Astrocyte of the cerebellum (primary cell): ENCODE measurements around the gene USP49.

Experiments
- DNase-seq: peaks from one replicate; pipeline ENCODE4 v3.0.0-alpha.2; 2011; ENCODE audit warnings: low read depth
- H3K4me3 ChIP-seq: 2 replicates; pipeline ENCODE4 v1.5.1; 2011; ENCODE audit warnings: mild to moderate bottlenecking, low read depth, low read length, moderate library complexity
- in situ Hi-C: cut with HindIII; loops from 2 replicates; pipeline ENCODE4 v1.10.0; 2017; ENCODE audit warnings: low sequenced_read_pairs
- TF ChIP-seq, protein P1 (sequence below): IDR thresholded peaks from 2 replicates; pipeline ENCODE4 v1.5.1; 2012; ENCODE audit warnings: low read length, low read depth, moderate library complexity, mild to moderate bottlenecking; ENCODE audit errors: missing control alignments

Gene USP49

DNA sequence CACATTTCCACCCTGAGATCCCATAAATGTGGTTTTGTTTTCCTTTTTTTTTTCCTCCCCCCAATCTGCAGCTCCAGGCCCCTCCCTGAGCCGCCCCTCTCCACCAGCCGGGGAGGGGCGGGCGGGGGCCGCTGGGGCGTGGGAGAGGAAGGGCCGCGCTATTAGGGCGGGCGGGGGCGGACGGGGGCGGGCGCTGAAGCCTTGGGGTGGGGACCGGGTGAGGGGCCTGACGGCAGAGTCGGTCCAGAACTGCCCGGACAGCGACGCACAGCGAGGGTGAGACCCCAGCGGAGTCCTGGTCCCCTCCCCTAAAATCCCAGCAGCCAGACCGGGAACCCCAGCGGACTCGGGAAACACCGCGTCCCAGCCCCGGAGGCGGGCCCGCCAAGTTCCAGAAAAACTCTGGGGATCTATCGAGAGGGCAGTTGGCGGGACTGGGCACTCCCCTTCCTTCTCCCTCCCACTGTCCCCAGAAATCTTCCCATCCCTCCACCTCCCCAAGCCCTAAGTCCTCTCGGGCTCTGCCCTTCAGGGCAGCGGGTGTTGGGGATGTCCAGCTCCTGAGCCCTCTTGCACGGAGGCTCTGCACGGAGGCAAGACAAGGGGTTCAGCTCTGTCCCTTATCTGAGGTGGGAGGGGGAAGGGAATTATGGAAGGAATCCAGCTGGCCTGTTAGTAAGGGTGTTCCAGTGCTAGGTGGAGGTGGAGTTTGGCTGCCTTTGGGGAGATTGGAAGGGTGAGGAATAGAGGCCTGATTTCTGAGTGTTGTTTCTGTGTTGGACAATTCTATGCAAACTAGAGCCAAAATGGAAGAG, 114.4 kb downstream of the USP49 start, which contains the start of gene PRICKLE4:
Gene PRICKLE4, plus strand, starts transcription at position 232 of the 815 bp plus-strand sequence. CDS start 2,692 bp downstream, outside the sequence.
- no peak for DNase-seq
- in situ Hi-C loops = loop anchor here (25.0 kb wide), 1 partner anchor 782 kb away; the partner anchor contains the start of gene UBR2
- TF ChIP-seq, protein P1, sequence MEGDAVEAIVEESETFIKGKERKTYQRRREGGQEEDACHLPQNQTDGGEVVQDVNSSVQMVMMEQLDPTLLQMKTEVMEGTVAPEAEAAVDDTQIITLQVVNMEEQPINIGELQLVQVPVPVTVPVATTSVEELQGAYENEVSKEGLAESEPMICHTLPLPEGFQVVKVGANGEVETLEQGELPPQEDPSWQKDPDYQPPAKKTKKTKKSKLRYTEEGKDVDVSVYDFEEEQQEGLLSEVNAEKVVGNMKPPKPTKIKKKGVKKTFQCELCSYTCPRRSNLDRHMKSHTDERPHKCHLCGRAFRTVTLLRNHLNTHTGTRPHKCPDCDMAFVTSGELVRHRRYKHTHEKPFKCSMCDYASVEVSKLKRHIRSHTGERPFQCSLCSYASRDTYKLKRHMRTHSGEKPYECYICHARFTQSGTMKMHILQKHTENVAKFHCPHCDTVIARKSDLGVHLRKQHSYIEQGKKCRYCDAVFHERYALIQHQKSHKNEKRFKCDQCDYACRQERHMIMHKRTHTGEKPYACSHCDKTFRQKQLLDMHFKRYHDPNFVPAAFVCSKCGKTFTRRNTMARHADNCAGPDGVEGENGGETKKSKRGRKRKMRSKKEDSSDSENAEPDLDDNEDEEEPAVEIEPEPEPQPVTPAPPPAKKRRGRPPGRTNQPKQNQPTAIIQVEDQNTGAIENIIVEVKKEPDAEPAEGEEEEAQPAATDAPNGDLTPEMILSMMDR = no peak
- H3K4me3 ChIP-seq = peak within 1 kb of the TSS; percentile 64

DNA sequence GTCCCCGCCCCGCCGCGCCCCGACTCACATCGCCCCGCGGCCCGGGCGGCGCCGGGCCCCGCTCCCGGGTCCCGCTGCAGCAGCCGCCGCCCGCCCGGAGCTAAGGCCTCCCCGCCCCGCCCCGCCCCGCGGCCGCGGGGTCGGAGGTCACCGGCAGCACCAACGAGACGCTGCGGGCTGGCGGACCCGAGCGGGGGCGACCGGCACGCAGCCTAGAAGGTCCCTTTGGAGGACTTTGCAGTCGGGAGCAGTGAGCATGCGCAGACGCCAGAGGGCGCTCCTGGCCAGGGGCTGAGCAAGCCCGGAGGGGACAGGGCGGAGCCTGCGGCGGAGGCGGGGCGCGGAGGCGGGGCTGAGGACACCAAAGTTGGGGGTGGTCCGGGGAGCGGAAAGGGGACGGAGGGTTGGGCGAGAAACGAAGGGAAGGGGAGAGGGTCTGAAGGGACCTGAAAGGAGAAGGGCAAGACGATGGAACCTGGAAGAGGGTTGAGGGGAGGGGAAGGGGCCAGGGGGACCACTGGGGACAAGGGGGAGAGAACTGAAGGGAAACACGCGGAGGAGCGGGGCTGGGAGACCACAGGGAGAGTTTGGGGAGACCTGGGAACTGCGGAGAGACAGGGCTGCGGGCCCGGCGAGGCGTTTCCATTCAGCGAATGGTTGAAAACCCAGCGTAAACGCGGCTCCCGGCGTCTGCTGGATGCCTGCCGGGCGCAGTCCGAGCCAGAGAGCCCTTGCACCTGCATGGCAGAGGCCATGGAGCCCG, 115.2 kb downstream of the USP49 start, which contains the start of gene FRS3:
Gene FRS3, minus strand, starts transcription at position 113 of the 763 bp plus-strand sequence. CDS start 2,913 bp downstream, outside the sequence.
- TF ChIP-seq, protein P1 = peak; percentile 91
- in situ Hi-C loops = loop anchor here (25.0 kb wide), 1 partner anchor 782 kb away; the partner anchor contains the start of gene UBR2
- DNase-seq = peak; percentile 85
- H3K4me3 ChIP-seq = peak within 1 kb of the TSS; percentile 64

DNA sequence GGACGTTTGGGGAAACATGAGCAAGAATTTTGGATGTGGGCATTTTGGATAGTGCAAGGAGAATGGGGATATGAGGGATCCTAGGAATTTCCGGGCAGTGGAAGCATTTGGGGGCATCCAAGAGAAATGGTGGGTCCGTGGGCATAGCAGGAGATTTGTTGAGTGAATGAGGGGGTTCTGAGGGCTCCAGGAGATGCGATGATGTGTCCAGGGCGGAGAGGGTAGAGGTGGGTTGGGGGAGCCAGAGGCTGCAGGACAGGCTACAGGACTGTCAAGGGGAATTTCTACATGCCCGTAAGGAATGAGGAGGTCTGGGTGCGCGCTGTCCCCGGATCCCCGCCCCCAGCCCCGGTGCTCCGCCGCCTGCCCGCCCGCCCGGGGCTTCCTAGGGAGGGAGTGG, 115.8 kb downstream of the USP49 start:
- TF ChIP-seq, protein P1 = no peak
- in situ Hi-C loops = loop anchor here (25.0 kb wide), 1 partner anchor 783 kb away; the partner anchor contains the start of gene UBR2
- H3K4me3 ChIP-seq = peak overlapping the region; percentile 64
- no peak for DNase-seq

DNA sequence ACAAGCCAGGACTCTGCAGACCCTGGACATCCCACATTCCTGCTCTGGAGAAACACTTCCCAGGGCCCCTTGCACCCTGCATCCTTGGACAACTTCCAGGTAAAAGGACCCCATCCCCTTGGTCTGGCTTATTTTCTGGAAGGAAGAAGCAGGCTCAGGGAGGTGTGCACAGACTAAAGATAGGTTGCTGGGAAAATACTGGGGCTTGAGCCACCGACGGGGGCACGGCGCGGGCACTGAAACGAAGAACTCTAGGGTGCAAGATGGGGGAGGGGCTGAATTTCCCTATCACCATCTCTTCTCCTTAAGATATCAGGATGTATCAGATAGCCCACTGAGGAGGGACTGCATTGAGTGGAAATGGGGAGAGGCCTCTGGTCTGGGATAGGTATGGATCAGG, 116.3 kb downstream of the USP49 start:
- DNase-seq = no peak
- peak overlapping the region; percentile 64 for H3K4me3 ChIP-seq
- in situ Hi-C loops = loop anchor here (25.0 kb wide), 1 partner anchor 783 kb away; the partner anchor contains the start of gene UBR2
- TF ChIP-seq, protein P1 = no peak

DNA sequence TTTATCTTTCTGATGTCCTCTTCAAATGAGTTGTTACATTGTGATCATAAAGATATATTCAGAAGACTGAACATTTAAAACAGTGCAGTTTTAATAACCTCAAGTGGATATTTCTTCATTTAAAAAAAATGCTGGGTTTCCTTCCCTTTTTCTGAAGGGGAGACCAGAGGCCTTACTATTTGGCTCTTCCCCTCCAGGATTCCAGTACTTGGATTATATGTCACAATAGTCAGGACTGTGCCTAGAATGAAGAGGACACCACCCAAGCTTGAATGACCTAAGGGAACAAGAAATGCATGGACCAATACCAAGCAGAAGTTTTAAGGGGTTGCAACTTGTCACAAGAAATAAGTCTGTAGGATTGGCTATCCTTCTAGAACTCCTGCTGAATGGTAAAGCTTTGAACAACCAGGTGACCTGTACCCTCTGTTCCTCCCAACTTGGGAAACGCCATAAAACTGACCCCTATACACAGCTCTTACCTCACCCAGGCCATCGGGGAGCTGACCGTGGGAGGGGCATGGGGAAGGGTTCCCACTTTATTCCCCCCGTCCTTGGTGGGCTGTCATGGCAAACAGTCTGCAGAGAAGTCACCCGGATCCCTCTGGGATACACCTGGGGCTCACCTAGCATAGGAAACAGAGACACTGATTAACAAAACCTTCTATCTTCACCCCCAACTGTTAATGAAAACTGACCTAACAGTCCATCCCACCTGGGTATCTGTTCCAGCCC, 117.5 kb downstream of the USP49 start:
- TF ChIP-seq, protein P1 = no peak
- no peak for DNase-seq
- no peak overlapping the region for H3K4me3 ChIP-seq
- in situ Hi-C loops = loop anchor here (25.0 kb wide), 1 partner anchor 785 kb away; the partner anchor contains the start of gene UBR2
